ENCODE results near the gene STK11IP. TPM values are rescaled to one million over a fixed set of nuclear protein-coding genes. Genes with fewer than 3 reads are reported as not detected.

The STK11IP gene
- total RNA-seq, 1 donor from 2014 or later, result 47.7 TPM

DNA sequence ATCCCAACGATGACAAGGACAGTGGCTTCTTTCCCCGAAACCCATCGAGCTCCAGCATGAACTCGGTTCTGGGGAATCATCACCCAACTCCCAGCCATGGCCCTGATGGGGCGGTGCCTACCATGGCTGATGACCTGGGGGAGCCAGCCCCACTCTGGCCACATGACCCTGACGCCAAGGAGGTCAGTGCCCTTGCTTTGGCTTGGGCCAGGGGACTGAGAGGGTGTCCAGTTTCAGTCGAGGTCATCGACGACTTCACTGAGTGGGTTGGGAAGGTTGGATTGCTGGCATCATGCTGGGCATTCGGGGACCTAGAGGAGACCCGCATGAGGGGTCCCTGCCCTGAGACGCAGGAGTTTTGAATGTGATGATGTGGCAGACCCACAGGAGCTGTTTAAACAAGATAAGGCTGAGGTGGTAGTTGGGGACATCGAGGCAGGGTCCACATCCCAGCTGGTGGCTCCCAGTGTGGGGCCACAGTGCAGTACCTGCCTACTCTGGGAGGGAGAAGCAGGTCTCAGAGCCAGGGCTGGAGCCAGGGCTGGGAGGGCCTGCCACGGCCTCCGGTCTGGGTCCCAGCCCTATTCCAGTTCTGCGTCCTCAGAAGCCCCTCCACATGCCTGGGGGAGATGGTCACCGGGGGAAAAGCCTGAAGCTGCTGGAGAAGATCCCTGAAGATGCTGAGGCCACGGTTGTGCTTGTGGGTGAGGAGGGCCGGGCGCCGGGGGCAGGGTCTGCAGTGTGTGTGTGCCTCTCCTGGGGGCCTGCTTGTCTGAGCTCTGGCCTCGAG lies 35.8 kb downstream of the STK11IP start:
- H3K4me3 Mint-ChIP-seq, result no peak overlapping the region
- no peaks in the 10 kb centered on the region for H3K9me3 Mint-ChIP-seq
- no peaks in the 10 kb centered on the region for H3K27me3 Mint-ChIP-seq (ENCODE audit: low read depth)
- no peak overlapping the region for H3K27ac Mint-ChIP-seq
- H3K4me1 Mint-ChIP-seq, result no peaks in the 10 kb centered on the region
- DNase-seq (ENCODE audit: low spot score in 2 of 2, unreplicated experiment in 2 of 2), result no peak
- H3K36me3 Mint-ChIP-seq, result peaks cover 3% of the 10 kb centered on the region
- TF ChIP-seq, protein P1, sequence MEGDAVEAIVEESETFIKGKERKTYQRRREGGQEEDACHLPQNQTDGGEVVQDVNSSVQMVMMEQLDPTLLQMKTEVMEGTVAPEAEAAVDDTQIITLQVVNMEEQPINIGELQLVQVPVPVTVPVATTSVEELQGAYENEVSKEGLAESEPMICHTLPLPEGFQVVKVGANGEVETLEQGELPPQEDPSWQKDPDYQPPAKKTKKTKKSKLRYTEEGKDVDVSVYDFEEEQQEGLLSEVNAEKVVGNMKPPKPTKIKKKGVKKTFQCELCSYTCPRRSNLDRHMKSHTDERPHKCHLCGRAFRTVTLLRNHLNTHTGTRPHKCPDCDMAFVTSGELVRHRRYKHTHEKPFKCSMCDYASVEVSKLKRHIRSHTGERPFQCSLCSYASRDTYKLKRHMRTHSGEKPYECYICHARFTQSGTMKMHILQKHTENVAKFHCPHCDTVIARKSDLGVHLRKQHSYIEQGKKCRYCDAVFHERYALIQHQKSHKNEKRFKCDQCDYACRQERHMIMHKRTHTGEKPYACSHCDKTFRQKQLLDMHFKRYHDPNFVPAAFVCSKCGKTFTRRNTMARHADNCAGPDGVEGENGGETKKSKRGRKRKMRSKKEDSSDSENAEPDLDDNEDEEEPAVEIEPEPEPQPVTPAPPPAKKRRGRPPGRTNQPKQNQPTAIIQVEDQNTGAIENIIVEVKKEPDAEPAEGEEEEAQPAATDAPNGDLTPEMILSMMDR (IDR thresholded peaks at IDR 0.05; ENCODE audit: unreplicated experiment), result no peak

DNA sequence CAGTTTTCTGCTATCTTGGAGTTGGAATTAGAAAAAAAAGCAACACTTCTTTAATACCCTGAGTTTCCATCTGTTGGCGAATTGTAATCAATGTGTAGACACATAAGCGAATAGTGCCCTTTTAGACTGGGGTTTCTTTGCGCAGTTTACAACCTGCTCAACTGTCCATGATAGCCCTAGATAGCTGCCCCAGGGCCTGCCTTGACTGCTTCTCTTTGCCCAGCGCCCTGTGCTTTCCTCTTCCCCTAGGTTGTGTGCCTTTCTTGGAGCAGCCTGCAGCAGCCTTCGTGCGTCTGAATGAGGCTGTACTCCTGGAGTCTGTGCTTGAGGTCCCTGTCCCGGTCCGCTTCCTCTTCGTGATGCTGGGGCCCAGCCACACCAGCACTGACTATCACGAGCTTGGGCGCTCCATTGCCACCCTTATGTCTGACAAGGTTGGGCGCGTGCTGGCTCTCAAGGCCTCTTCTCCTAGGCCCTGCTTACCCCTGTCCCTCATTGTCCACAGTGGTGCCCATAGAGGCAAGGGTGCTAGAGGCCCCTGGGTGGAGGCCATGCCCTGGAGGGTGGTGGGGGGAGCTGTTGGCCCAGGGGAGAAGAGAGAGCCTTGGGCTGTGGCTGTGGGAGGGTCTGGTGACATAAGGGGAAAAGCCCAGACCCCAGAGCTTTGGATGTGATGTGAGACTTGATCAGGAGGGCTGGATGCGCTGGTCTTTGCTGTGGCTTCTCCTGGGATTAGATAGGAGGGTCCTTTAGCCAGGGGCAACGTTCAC lies 36.7 kb downstream of the STK11IP start:
- no peak overlapping the region for H3K27ac Mint-ChIP-seq
- no peaks in the 10 kb centered on the region for H3K9me3 Mint-ChIP-seq

GRCh38 chr2:219634951-219635751 lies 37.5 kb downstream of the STK11IP start:
- H3K27me3 Mint-ChIP-seq (ENCODE audit: low read depth), result no peaks in the 10 kb centered on the region
- TF ChIP-seq, protein P1 (IDR thresholded peaks at IDR 0.05; ENCODE audit: unreplicated experiment), result no peak
- peaks cover 3% of the 10 kb centered on the region for H3K36me3 Mint-ChIP-seq
- no peak for DNase-seq (ENCODE audit: low spot score in 2 of 2, unreplicated experiment in 2 of 2)
- no peak overlapping the region for H3K27ac Mint-ChIP-seq
- H3K4me3 Mint-ChIP-seq, result no peak overlapping the region
- H3K9me3 Mint-ChIP-seq, result no peaks in the 10 kb centered on the region
- H3K4me1 Mint-ChIP-seq, result no peaks in the 10 kb centered on the region

More for the DNA sequence above, 36.7 kb downstream of the STK11IP start:
- DNase-seq (ENCODE audit: low spot score in 2 of 2, unreplicated experiment in 2 of 2), result no peak
- TF ChIP-seq, protein P1 (IDR thresholded peaks at IDR 0.05; ENCODE audit: unreplicated experiment), result no peak
- peaks cover 3% of the 10 kb centered on the region for H3K36me3 Mint-ChIP-seq
- H3K27me3 Mint-ChIP-seq (ENCODE audit: low read depth), result no peaks in the 10 kb centered on the region
- H3K4me1 Mint-ChIP-seq, result no peaks in the 10 kb centered on the region
- no peak overlapping the region for H3K4me3 Mint-ChIP-seq

DNA sequence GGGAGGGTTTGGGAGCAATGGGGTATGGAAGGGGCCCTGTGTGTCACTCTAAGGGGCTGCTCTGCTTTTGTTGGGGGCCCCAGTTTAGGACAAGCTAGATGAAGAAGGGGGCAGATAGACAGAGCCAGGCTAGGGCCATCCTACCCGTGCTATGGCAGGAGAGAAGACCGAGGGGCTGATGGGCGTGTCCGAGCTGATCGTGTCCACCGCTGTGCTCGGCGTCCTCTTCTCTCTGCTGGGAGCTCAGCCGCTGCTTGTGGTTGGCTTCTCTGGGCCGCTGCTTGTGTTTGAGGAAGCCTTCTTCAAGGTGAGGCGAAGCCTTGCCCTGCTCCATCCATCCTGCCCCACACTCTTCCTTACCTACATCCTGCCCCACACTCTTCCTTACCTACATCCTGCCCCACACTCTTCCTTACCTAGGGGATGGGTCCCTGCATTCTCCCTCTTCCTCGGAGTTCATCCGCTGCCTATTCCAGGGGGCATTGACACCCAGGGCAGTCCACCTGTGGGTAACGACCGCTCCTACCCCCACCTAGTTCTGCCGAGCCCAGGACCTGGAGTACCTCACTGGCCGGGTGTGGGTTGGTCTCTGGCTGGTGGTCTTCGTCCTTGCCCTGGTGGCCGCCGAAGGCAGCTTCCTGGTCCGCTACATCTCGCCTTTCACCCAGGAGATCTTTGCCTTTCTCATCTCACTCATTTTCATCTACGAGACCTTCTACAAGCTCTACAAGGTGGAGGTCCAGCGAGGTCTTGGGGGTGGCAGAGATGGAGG lies 38.7 kb downstream of the STK11IP start:
- peaks cover 1% of the 10 kb centered on the region for H3K36me3 Mint-ChIP-seq
- DNase-seq (ENCODE audit: low spot score in 2 of 2, unreplicated experiment in 2 of 2), result no peak
- TF ChIP-seq, protein P1 (IDR thresholded peaks at IDR 0.05; ENCODE audit: unreplicated experiment), result no peak
- H3K27me3 Mint-ChIP-seq (ENCODE audit: low read depth), result no peaks in the 10 kb centered on the region
- no peak overlapping the region for H3K4me3 Mint-ChIP-seq
- H3K9me3 Mint-ChIP-seq, result no peaks in the 10 kb centered on the region
- no peaks in the 10 kb centered on the region for H3K4me1 Mint-ChIP-seq
- no peak overlapping the region for H3K27ac Mint-ChIP-seq

Measured in mesothelial cell of epicardium (in vitro differentiated cells).